Mammary epithelial cell (primary cell): ENCODE data around the gene DOK6.

Source experiments
- EZH2 ChIP-seq: IDR thresholded peaks from 2 replicates; pipeline ENCODE4 v1.6.1; 2012; ENCODE audit warnings: low read length, inconsistent platforms, borderline replicate concordance
- TF ChIP-seq, protein P1 (sequence below), 2 donors: IDR thresholded peaks in 1 of 2; conservative IDR thresholded peaks in 1 of 2; 2 replicates each; pipeline ENCODE4 v1.5.1; 2011 to 2012; ENCODE audit warnings: inconsistent platforms in 2 of 2, low read length in 2 of 2, mild to moderate bottlenecking in 2 of 2, control low read depth in 1 of 2, low read depth in 1 of 2; ENCODE audit not compliant: insufficient read depth in 1 of 2; ENCODE audit errors: extremely low read depth in 1 of 2

DNA sequence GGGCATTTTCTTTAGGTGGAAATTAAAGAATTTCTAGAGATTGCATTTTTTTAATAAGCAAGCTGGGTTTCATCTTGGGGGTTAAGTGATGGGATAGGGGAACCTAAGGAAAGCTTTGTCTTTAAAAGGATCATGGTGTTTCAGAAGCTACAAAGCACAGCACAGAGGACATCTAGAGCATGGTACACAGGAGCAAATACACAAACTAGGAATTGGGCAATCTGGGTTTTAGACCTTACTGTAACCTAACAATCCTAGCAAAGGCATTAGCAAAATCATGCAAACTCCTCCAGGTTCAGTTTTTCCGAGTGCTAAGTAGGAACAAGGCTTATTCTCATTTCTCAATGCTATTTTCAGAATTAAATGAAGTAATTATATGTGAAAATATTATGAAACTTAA is 412.9 kb downstream of the DOK6 start:
- TF ChIP-seq EZH2, result no peak
- TF ChIP-seq, protein P1, sequence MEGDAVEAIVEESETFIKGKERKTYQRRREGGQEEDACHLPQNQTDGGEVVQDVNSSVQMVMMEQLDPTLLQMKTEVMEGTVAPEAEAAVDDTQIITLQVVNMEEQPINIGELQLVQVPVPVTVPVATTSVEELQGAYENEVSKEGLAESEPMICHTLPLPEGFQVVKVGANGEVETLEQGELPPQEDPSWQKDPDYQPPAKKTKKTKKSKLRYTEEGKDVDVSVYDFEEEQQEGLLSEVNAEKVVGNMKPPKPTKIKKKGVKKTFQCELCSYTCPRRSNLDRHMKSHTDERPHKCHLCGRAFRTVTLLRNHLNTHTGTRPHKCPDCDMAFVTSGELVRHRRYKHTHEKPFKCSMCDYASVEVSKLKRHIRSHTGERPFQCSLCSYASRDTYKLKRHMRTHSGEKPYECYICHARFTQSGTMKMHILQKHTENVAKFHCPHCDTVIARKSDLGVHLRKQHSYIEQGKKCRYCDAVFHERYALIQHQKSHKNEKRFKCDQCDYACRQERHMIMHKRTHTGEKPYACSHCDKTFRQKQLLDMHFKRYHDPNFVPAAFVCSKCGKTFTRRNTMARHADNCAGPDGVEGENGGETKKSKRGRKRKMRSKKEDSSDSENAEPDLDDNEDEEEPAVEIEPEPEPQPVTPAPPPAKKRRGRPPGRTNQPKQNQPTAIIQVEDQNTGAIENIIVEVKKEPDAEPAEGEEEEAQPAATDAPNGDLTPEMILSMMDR (conservative IDR thresholded peaks at IDR 0.05 in 1 of 2, IDR thresholded peaks at IDR 0.05 in 1 of 2; ENCODE audit: extremely low read depth in 1 of 2, insufficient read depth in 1 of 2, low read depth in 1 of 2, low read length in 2 of 2), result no peak
